Measurements from ENCODE around the gene RTN4R.
A peak's percentile ranks its signal among the peaks of the same experiment; 100 is the strongest.
"Not testable (repeated sequence)": the region's sequence is repeated elsewhere in the genome, so short reads cannot be mapped to it uniquely, and the experiment has no call there.

Gene RTN4R

DNA sequence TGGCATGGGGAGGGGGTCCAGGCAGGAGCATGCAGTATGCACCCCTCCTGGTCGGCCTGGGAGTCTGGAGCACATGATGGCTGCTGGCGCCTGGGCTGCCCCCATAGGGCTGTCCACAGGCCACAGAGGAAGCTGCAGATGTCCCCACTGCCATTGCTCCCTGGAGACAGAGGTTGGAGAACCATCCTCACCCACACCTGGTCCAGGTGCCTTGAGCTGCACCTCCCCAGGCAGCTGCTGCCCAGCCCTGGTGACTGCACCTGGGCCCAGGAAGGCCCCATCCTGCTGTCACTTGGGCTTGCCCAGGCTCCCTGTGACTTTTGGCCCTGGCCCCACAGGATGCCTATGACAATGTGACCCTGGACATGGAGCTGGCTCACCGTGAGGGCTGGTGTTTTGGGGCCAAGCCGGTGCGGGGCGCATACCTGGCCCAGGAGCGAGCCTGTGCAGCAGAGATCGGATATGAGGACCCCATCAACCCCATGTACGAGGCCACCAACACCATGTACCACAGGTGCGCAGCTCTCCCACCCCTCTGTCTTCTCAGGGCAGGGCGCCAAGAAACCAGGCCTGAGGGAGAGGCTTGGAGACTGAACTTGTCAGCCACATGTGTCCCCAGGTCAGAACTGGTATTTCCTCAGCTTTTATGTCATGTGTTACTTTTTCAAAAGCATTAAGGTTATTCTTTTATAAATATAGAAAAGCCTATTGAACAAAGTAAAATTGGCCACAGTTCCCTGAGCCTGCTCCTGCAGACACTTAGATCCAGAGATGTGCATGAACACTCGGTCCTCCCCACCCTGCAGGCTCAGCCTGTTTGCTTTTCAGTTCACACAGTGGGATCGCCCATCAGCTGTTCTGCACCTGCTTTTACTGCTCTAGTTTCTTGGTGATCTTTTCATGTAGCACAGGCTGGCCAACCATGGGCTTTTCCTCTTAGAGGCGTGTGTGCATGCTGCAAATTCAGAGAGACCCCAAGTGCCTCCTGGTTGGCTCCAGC, 39.6 kb upstream of the RTN4R start:
- peak in 1 of 42 donors; percentile 2 for DNase-seq
- intact Hi-C loops (cut with DNase I), result not testable (repeated sequence)

DNA sequence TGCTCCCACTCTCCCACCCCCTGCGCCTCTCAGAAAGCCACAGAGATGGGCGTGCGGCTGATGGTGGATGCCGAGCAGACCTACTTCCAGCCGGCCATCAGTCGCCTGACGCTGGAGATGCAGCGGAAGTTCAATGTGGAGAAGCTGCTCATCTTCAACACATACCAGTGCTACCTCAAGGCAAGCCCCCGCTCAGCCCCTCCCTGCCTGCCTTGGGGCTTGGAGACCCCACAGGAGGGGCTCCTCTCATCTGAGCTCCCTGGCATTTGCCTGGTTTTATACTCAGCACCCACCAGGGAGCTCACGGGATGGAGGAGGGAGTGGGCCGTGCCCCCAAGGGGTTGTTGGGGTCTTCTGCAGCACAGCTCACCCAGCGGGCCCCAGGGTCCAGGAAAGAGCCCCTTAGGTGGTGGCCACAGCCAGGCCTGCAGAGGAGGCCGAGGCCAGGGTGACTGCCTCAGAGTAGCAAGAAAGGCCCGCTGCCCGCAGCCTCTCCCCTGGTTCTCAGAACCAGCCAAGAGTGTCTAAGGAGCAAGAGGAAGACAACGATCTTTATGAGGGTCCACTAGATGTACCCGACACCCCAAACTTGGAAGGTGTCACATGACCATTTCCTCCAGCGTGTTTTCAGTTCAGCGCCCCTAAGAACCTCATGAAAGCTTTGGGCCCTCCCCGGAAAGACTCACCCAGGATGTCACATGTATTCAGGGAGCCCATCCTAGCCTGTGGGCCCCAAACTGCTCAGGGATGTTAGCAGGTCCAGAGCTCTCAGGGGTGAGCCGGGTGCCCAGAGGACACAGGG, 38.7 kb upstream of the RTN4R start:
- intact Hi-C loops (cut with DNase I); DNase-seq: not testable (repeated sequence)

DNA sequence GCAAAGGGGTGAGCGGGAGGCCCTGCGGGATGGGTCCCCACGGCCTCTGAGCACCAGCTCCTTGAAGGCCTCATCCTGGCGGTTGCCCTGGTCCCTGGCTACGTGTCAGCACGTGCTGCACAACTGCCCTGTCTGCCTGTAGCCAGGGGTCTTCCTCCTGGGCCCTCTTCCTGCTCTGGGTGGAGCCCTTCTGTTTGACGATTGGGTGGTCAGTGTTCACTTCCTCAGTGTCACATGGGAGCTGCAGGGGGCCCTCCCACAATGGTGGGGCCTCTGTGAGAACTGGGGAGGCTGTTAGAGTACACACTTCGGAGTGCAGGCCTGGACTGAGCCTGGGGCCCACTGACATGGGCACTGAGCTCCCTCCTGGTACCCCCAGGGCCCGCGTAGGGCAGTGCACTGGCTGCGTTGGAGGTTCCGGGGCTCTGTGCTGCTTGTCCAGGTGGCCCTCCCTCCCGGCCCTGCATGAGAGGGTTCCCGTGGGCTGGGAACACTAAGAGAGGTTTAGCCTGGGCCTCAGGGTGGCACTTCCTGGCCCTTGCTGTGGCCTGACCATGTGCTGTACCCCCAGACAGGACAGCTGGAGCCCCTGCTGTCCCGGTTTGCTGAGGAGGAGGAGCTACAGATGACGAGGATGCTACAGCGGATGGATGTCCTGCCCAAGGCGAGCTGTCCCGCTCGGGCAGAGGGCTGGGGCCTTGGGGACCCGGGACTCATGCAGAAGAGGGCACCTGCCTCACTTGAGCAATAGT, 38.0 kb upstream of the RTN4R start:
- DNase-seq, result no peak
- intact Hi-C loops (cut with DNase I), result no loop called here

DNA sequence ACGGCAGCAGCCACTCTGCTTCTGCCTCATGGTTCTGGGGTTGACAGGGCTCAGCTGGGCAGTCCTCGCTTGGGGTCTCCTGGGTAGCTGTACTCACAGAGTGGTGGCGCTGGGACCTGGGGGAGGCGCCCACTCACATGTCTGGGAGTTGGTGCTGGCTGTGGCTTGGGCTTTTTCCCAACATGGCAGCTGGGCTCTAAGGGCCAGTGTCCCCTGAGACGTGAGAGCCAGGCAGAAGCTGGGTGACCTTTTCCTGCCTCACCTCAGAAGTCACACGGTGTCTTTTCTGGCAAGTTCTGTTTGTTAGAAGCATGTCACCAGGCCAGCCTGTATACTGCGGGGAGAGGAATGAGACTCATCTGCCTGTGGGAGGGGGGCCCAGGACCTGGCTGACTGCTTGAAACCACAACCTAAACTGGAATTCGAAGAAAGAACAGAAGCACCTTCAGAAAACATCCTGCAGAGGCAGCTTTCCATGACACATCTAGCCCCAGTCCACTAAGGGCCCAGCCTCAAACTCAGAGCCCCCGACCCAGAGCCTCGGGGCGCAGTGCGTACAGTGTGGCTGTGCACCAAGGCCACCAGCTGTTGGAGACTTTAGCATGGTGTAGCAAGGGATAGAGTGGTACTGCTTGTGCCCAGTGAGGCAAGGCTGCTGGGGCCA, 37.2 kb upstream of the RTN4R start:
- DNase-seq; intact Hi-C loops (cut with DNase I): not testable (repeated sequence)

DNA sequence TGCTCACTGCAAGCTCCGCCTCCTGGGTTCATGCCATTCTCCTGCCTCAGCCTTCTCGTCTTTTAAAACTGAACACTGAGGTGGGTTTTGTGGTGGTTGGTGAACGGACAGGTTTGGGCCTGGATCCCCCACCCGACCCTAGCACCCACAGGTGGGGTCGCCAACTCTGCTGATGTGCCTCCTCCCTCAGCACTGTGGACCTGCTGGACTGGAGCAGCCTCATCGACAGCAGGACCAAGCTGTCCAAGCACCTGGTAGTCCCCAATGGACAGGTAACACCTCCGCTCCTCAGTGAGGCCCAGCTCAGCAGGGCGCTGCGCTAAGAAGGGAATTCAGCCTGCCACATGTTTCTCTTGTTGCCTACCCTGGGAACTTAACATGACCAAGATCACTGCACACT, 36.5 kb upstream of the RTN4R start:
- peak in 1 of 42 donors; percentile 1 for DNase-seq

DNA sequence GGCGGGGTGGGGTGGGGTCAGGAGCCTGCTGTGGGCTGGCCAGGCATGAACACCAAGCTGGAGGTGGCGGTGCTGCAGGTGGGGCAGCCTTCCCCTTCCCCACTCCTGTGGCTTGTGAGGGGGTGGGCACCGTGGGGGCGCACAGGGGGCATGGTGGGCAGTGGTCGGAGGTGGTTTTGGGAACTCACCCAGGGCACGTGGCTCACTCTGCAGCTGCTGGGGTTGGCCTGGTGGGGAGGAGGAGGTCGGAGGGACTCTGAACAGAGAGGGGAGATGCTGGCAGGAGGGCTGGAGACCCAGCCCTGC, 35.1 kb upstream of the RTN4R start:
- DNase-seq; intact Hi-C loops (cut with DNase I): not testable (repeated sequence)

More for the DNA sequence above, 36.5 kb upstream of the RTN4R start:
- intact Hi-C loops (cut with DNase I), result no loop called here

DNA sequence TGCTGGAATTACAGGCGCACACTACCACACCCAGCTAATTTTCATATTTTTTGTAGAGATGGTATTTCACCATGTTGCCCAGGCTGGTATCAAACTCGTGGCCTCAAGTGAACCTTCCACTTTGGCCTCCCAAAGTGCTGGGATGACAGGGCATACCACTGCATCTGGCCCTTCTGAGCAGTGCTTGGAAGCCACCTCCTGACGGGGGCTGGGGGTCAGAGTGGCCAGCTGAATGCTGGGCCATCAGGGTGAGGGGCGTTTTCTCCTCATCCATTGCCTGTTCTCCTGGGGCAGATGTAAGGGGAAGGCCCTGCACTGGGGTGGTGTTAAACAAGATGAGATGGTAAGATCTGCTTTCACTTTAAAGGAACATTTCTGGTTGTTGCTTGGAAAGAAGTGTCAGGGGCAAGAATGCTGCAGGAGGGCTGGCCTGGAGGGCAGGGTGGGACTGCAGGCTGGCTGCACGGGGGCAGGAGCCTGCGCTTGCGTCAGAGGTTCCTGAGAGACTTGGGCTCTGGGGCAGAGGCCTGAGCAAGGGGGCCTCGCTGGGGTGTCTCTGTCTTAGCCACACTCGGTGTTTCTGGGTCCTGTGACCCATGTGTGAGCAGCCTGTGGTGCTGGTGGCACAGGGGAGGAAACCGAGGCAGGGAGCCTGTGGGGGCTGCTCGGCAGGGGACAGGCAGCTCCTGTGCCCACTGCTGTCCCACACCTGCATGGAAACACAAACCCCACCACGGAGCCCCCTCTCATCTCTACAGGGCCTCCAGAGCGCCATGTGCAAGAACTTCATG, 34.5 kb upstream of the RTN4R start:
- intact Hi-C loops (cut with DNase I), result no loop called here
- no peak for DNase-seq

DNA sequence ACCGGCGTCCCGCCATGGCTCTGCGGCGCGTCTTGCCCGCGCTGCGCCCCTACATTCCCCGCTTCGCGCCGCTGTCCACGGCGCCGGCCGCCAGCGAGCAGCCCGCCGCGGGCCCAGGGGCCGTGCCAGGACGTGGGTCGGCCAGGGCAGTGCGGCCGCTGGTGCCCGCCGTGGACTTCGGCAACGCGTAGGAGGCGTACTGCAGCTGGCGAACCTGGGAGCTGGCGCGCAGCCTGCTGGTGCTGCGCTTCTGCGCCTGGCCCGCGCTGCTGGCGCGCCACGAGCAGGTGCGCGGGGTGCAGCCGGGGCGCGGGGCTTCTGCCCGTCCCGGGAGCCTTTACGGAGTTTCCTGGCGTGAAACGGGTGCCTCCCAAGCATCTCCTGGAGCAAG, 31.6 kb upstream of the RTN4R start:
- DNase-seq, result peak in 13 of 42 donors; percentile 11 to 57 (median 32)
- intact Hi-C loops (cut with DNase I), result no loop called here

DNA sequence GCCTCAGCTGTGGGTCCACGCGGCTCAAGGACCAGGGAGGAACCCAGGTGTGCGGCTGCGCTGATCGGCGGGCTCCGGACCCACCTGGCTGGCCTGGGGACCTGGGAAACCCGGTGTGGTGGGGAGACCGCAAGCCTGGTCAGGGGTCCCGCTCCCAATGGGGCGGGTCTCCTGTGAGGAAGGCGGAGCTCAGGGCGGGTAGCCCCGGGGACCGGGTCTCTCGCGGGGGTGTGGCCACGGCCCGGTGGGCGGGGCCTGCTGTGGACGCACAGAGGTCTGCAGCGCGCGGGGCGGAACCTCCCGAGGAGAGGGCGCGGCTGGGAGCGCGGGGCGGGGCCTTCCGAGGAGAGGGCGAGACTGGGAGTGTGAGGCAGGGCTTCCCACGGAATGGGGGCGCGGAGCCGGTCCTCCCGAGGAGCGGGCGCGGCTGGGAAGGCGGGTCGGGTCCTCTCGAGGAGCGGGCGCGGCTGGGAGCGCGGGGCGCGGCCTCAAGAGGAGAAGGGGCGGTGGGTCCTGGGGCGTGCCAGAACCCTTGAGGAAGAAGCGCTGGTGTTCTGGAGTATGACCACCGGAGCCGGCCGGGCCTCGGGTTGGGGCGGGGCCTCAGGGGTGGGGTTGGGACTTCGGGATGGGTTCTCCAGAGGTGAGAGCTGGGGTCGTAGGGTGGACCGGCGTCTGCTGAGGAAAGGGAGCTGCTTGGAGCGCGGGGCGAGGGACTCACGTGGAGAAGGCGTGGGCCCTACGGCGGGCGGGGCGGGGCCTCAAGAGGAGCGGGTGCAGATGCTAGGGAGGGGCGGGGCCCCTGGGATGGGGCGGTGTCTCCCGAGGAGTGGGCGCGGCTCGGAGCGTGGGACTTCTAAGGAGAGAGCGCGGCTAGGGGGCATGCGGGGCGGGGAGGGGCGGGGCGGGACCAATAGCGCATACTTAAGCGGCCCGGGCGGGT, 31.0 kb upstream of the RTN4R start:
- peak; percentile 42 to 94 (median 83) for DNase-seq
- intact Hi-C loops (cut with DNase I), result no loop called here

DNA sequence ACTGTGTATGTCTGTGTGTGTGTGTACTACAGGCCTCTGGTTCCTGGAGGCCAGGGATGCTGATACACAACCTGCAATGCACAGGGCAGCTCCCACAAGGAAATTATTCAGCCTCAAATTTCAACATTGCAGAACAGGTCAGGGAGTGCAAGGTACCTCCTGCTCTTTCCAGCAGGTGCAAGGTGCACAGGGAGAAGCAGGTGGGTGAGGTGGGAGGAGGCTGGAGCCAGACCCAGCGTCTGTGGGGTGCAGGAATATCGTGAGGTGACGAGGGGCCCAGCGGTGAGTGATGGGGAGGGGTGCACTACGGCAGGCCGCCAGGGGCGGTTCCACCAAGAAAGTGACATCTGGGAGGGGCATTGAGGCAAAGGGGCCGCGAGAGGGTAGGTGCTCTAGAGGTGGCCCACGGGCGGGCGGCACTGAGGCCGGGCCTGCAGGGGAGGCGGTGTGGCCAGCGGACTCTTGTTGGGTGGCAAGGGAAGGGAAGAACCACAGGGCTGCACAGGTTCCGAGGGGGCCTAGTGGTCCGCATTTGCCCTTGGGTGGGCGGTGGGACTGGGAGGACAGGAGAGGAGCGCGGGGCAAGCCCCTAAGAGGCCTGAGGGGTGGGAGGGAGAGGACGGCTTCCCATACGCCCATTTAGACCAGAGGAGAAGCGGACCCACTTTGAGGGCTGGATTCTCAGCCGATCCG, 30.1 kb upstream of the RTN4R start:
- intact Hi-C loops (cut with DNase I), result no loop called here
- no peak for DNase-seq

DNA sequence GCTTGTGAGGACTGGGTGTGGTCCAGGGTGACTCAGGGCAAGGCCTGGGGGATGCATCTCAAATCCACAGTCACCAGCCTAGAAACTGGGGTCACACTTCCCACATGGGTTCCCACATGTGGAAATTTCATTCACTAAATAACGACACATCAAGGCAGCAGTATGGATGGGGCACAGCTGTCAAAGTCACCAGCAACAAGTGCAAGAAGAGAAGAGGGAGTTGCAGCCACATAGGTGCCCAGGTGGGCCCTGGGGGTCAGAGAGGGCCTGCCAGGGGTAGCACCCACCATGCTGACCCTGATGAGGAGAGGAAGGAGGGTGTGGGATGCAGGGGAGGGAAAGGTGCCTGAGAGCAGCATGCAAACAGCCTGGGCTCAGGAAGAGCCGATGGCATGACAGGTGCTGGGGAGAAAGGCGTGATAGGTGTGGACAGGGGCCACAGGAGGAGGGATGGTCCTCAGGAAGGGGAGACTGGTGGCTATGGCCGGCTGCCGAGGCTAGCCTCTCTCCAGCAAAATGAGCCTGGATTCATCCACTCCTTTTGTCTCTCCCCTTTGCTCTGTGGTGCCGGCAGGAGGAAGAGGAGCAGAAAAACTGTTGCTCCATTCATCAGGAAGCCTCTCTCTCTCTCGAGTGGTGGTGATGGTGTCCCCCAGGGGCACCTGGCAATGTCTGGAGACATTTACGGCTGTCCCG, 29.4 kb upstream of the RTN4R start:
- DNase-seq, result no peak
- intact Hi-C loops (cut with DNase I), result no loop called here

DNA sequence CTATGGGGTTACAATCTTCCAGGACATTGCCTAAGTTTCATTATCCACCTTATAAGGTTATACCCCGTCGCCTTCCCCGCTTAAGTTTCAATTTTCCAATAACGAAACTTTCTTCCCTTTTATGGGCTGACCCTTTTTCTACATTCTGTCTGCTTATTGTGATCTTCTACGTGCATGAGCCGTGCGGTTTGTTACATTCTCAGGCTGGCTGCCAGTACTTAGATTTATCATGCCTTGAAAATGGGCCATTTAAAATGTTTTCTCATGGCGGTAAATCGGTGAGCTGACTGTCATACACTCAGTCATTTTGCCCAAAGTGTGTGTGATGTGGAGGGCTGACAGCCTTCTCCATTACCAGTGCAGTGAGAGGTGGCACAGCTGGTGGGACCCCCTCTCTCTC, 28.5 kb upstream of the RTN4R start:
- intact Hi-C loops (cut with DNase I), result no loop called here
- no peak for DNase-seq

DNA sequence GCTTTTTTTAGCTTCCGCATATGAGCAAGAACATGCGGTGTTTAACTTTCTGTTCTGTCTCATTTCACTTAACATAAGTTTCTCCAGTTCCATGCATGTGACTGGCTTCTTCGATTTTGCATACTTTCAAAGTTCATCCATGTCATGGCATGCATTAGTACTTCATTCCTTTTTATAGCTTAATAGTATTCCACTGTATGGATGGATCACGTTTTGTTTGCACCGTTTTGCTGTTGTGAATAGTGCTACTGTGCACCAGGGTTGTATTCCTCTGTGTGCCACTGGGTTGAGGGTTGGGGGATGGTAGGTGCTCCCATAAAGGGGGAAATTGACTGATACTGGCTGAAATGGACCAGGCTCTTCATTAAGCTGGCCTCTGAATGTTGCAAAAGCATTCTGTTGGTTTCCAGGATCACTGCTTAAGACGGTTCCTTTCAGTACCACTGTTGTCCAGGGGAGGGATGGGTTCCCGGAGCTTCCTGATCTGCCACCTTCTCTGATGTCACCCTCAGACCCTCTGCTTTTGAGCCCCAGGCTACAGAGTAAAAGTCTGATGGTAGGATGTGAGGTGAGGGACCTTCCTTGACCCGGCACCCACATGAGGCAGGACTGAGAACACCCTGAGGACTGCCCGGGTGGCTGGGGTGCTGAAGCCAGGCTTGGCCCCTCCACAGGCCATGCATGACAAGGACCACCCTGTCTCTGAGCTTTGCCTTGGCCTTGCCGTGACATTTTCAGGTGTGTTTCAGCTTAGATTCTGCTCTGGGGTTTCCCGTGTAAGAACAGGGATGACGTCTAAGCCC, 27.3 kb upstream of the RTN4R start:
- DNase-seq, result no peak
- intact Hi-C loops (cut with DNase I), result no loop called here

DNA sequence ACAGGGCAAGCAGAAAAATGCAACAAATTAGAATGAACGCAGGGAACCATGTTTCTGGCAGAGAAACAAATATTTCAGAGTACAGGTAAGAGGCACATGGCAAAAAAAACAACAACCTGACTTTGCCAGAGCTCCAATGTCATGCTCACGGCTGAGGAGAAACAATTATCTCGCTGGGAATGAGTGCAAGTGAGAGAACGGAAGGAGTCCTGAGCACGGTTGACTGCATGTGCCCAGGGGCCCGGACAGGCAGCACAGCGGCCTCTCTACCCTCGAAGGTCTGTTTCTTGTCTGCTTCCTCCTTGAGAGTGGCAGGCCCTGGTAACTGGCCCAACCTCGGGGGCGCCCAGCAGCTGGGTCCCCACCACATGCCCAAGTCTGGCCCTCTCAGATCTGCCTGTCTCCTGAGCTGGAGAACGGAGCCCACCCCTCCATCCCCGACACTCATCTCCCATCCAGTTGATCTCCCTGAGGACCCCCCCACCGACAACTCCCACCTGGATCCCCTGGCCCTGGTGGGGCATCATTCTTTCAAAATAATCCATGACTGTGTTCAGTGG, 24.6 kb upstream of the RTN4R start:
- intact Hi-C loops (cut with DNase I), result no loop called here
- DNase-seq, result no peak

DNA sequence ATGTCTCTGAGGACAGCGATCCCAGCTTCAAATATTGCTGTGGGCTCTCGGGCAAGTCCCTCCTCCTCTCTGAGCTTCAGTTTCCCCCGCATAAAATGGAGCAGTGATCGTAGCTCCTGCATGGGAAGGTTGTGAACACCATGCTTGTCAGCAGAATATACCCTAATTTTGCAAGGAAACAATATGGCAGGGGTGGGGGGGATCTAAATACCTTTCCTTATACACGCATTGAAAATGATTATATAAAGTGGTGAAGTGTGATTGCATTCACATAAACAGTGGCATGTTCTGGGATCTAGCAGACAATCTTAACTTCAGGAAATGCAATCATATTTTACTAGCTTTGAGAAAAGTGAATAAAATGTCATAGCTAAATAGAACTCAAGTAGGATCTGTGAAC, 24.0 kb upstream of the RTN4R start:
- DNase-seq, result no peak
- intact Hi-C loops (cut with DNase I), result no loop called here
